22Rv1 (cell line): ENCODE results near the gene ZNF581.

Source experiments
- ZFX ChIP-seq: fragments of 450-650 bp; IDR thresholded peaks from 2 replicates; pipeline ENCODE4 v1.6.1; 2017; ENCODE audit warnings: antibody characterized with exemption, borderline replicate concordance
- TF ChIP-seq, protein P1 (sequence below): fragments of 450-650 bp; IDR thresholded peaks from 2 replicates; pipeline ENCODE4 v1.5.1; 2017; ENCODE audit warnings: mild to moderate bottlenecking

DNA sequence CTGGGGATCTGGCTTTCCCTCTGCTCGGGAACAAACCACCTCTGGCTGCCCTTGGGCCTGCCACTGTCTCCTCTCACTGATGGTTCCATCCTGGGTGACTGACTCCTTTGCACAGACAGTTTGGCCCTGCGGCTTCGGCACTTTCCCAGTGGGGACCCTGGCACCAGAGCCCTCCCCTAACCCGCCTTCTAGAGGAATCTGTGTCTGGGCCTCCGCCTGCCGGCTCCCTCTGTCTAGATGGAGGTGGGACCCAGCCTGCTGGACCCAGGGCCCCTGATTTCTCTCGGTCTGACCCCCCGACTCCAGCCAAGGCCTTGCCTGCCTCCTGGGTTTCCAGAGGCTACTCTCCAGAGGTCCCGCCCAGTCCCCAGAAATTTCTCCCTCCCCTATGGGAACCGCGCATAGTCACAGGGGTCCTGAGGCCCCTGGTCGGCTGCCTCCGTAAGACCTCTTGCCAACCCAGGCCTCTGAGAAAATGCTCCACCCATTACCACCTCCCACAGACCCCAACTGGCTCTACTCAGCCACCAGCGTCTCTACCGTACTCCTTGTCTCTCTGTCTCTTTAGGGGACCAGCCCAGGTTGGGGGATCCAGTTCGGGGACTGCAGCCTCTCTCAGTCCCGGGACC lies 7.3 kb downstream of the ZNF581 start:
- TF ChIP-seq, protein P1, sequence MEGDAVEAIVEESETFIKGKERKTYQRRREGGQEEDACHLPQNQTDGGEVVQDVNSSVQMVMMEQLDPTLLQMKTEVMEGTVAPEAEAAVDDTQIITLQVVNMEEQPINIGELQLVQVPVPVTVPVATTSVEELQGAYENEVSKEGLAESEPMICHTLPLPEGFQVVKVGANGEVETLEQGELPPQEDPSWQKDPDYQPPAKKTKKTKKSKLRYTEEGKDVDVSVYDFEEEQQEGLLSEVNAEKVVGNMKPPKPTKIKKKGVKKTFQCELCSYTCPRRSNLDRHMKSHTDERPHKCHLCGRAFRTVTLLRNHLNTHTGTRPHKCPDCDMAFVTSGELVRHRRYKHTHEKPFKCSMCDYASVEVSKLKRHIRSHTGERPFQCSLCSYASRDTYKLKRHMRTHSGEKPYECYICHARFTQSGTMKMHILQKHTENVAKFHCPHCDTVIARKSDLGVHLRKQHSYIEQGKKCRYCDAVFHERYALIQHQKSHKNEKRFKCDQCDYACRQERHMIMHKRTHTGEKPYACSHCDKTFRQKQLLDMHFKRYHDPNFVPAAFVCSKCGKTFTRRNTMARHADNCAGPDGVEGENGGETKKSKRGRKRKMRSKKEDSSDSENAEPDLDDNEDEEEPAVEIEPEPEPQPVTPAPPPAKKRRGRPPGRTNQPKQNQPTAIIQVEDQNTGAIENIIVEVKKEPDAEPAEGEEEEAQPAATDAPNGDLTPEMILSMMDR = no peak
- no peak for TF ChIP-seq ZFX
